HG03064 (cell line): ENCODE results near the gene DACT3.

ENCODE experiments used
- ATAC-seq: cut with Tn5 transposase; IDR thresholded peaks from one replicate; pipeline ENCODE4 v1.9.1; 2021; ENCODE audit warnings: low read depth; ENCODE audit not compliant: unreplicated experiment

The DACT3 gene

GRCh38 chr19:46670813-46671212 is 9.8 kb upstream of the DACT3 start:
- no peak for ATAC-seq

DNA sequence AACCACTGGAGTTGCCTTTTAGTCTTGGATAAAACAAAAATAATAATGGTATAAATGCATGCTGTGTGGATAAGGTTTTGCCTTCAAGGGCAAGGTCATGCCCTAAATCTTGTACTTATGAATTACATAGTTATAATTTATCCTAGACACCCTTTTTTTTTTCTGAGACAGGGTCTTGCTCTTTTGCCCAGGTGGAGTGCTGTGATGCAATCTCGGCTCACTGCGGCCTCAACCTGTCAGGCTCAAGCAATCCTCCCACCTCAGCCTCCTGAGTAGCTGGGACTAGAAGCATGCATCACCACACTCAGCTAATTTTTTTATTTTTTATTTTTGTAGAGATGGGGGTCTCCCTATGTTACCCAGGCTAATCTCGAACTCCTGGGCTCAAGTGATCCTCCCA is 7.7 kb upstream of the DACT3 start:
- ATAC-seq, result no peak

- no peak for ATAC-seq
Observed at GRCh38 chr19:46665072-46665471, 4.1 kb upstream of the DACT3 start.

DNA sequence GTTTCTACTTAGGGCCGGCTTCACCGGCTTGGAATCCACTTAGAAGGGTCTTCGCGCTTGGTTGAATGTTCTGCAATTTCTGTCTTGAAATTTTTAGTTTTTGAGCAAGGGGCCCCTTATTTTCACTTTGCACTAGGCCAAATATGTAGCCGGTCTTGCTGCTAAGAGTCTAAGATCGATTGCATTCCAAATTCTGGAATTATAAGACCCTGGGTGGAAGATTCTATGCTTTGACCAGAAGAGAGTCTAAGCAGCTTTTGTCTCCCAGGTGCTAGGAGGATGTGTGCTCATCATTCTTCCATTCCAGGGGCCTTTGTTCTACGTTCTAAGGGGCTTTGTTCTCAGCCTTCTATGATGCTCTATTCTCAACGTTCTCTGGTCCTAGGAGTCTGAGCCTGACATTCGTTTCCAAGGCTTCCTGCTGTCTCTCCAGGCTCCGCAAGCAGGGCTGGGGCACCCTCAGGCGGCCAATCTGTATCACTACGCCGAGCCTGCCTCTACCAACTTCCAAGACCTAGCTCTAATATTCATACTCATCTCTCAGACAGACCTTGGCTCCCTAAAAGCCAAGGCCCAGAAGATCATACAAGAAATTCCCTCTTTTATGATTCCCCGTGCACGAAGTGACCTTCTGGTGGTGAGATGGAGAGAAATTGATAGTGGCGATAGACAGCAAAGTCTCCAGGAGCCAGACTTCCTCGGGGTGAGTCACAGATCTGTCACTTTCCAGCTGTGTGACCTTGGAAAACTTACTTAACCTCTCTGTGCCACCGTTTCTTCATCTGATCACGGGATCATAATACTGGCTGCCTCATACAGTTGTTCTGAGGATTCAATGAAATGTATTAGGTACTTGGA is 982 bp upstream of the DACT3 start:
- peak; percentile 42 for ATAC-seq

DNA sequence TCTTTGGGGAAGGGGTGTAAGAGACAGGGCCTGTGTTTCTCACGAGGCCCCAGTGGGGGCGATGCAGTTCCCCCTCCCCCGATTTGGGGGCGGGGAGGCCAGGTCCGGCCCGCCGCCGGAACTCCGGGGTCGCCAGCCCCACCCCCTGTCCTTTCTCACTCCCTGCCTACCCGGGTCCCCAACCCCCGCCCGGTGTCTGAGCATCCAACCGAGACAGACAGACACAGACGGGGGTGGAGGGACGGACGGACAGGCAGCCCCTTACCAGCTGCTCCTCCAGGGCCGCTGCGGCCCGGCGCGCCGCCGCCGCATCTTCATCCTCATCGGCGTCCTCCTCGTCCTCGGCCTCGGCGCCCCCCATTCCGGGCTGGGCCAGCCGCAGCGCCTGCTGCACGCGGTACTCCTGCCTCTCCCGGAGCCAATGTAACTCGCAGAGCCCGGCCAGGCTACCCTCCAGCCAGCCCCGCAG is 397 bp downstream of the DACT3 start:
- no peak for ATAC-seq

DNA sequence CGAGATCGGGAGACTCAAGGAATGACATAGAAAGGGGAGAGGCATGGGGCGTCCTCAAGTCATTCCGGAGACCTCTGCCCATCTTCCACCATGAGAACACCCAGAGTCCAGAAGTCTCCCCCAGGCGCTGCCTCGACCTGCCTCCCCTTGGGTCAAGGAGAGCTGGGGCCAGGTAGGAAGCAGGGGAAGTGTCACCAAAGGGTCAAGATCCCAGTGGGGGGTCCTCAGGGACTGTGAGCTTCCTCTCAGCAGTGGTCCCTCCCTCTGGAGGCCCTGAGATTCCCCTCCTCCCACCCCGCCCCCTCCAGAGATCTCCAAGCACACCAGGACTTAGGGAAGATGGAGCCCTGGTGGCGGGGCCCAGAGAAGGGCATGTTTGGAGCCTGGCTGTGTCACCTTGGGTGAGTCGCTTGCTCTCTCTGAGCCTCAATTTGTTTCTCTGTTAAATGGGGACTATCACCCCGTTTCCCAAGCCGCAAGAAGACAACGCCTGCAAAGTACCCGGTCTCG is 919 bp downstream of the DACT3 start:
- no peak for ATAC-seq

DNA sequence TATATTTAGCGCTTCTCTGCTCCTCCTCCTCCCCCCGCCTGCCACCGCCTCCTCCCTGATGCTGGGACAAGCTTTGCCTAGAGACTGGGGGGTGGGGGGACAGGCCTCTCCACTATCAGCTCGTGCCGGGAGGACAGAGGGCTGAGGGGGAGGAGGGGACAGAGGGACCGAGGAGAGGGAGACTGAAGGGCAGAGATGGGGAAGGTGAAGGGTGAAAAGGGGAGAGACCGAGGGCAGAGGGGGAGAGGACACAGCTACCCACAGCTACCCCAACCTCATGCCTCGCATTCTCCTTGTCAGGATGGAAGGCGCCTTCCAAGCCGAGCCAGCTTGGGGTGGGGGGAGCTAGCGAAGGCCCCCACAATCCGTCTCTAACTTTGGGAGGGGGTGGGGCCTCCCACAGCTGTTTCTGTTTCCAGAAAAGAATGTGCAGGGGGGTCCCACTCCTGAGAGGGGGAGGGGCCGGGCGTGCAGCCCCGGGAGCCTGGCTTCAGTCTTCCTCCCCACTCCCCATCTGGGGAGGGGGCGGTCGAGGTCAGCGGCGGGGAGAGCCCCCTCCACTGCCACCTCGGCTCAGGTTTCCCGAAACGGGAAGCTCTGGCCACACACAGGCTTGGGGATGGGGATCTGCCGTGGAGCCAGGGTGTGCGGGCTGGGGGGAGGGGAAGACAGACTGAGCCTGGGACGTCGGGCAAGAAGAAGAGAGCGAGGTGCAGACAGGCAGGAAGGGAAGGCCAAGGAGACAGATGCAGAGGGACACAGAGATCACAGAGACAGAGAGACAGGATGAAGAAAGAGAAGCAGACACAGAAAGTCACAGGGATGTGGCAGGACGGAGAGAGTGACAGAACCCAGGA is 1.6 kb downstream of the DACT3 start:
- no peak for ATAC-seq

GRCh38 chr19:46656541-46656940 is 4.4 kb downstream of the DACT3 start:
- ATAC-seq, result no peak

- no peak for ATAC-seq
Observed at GRCh38 chr19:46654621-46655152, 6.3 kb downstream of the DACT3 start.

DNA sequence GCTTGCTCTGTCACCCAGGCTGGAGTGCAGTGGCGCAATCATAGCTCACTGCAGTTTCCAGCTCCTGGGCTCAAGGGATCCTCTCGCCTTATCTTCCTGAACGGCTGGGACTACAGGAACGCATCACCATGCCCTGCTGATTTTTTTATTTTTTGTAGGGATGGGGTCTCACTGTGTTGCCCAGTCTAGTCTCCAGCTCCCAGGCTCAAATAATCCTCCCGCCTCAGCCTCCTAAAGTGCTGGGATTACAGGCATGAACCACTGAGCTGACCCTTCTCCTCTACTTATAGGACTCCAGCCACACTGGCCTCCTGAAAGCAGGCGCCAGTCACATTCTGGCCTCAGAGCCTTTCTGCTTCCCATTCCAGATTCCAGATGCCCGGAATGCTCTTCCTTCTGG is 10.5 kb downstream of the DACT3 start:
- no peak for ATAC-seq

GRCh38 chr19:46648961-46649960 is 11.7 kb downstream of the DACT3 start:
- no peak for ATAC-seq

DNA sequence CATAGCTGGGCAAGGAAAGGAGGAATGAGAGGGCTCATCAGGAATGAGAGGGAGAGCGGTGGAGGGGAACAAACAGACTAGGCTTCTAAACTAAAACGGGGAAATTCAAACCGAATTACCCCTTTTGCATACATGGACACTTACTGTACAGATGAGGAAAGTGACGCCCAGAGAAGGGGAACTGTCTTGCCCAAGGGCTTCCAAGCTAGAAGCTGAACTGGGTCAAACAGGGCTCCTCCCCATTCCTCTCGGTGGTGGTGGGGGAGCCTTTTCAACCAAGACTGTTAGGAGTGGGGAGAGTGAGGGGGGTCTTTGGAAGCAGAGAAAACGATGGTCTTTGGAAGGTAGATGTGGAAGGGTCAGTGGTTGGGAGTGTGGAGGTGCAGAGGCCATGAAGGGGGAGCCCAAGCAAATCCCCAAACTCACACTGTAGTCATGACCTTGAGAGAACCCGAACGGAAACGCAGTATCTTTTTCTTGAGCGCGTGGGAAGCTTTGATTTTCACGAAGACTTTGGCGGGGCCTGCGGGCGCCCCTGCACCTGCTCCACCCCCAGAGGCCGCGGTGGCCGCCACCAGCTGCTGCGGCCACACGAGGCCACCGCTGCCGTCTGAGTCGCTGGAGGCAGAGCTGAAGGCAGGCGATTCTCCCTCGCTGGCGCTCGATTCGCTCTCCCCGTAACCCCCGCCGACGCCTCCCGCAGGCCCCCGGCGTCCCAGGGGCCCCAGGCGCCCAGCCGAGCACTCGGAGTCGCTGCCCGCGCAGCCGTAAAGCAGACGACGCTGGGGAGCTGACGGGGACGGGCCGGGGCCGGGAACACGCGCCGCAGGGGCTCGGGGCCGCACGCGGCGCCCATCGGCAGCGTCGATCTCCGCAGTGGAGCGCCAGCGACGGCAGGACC is 12.7 kb downstream of the DACT3 start:
- no peak for ATAC-seq

DNA sequence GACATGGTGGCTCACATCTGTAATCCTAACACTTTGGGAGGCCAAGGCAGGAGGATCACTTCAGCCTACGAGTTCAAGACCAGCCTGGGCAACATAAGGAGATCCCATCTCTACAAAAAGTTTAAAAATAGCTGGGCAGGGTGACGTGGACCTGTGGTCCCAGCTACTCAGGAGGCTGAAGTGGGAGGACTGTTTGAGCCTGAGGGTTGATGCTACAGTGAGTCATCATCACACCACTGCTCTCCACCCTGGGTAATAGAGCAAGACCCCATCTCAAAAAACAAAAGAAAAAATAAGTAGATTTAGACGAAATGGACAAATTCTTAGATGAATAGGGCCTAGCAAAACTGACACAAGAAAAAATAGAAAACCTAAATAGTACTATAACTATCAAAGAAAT is 14.6 kb downstream of the DACT3 start:
- no peak for ATAC-seq

DNA sequence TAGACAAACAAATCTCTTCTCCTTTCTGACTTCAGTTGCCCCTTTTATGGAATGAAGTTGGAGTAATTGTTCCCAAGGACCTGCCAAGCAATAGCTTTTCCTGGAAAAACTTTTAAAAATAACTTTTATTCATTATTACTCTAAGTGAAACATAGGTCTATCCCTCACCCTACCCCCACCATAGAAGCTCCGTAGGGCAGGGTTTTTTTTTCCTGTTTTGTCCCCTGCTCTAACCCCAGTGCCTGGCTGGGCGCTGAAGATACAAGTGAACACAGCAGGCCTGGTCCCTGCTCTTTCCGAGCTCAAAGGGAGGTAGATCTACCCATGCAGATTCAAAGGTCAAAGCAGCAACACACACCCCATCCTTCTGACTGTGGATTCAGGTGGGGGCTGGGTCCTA is 16.3 kb downstream of the DACT3 start:
- no peak for ATAC-seq

DNA sequence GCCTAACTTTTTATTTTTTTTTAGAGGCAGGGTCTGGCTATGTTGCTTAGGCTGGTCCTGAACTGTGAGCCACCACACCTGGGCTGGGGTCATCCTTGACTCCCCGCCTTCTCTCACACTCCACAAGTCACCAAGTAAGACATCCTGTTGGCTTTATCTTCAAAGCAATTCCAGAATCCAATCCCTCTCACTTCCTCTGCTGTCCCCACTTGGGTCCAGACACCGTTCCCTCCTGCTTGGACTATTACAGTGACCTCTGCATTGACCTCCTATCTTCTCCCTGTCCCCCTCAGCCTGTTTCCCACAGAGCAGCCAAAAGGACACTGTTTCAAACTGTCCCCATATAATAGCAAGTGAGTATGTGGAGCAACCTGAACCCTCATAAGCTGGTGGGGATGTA is 20.3 kb downstream of the DACT3 start:
- ATAC-seq, result no peak

- no peak for ATAC-seq
Observed at GRCh38 chr19:46639358-46640182, 21.4 kb downstream of the DACT3 start.

DNA sequence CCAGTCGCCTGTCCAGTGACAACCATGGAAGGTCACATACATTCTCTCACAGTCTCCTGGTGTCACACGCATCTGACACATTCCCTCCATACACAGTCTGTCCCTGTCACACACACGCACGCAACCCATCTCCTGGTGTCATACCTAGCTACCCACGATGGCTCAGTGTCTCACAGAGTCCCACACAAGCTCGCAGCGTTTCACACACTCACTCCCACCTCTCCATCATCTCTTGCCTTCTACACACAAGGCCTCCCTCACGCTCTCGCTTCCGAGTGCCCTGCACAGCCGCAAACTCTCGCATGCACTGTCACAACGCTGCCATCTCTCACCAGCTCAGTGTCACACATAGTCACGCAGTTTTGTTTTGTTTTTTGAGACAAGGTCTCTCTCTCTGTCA is 23.8 kb downstream of the DACT3 start:
- ATAC-seq, result no peak
